Measurements from ENCODE around the gene GRK3. TPM values are rescaled to one million over a fixed set of nuclear protein-coding genes. Genes with fewer than 3 reads are reported as not detected.

The GRK3 gene
- total and polyA plus RNA-seq, 2 donors (not counting 3 experiments of a cell fraction or from before 2014, with no cell fraction given) = 0.68 to 4.4 TPM

- H3K9ac ChIP-seq (replicated peaks; ENCODE audit: extremely low read depth, insufficient read depth, low read length) = no peak overlapping the region
- no peak overlapping the region for H3K27ac ChIP-seq (ENCODE audit: insufficient read depth, low read depth, low read length)
- no peaks in the 10 kb centered on the region for H3K9me1 ChIP-seq (replicated peaks; ENCODE audit: control insufficient read depth, extremely low read depth, insufficient read depth, low read length)
- no peaks in the 10 kb centered on the region for H3K79me2 ChIP-seq (ENCODE audit: control insufficient read depth, insufficient read depth, low read length)
- dilution Hi-C loops (cut with MboI; ENCODE audit: extremely low pct_ligation_motif_present, low sequenced_read_pairs) (no loop called here), intact Hi-C loops (cut with micrococcal nuclease) (no loop called here)
- ChIA-PET CTCF (no interaction called here), POLR2A (no interaction called here)
- BruUV-seq (replicated peaks) = no TSS peak
- TF ChIP-seq POLR2A (IDR thresholded peaks at IDR 0.05; ENCODE audit: low read depth, low read length) = no peak
- no peak overlapping the region for H2AFZ ChIP-seq (ENCODE audit: low read depth, low read length)
- no peaks in the 10 kb centered on the region for H4K20me1 ChIP-seq (replicated peaks; ENCODE audit: control insufficient read depth, extremely low read depth, insufficient read depth, low read length)
- no peak overlapping the region for H3K4me3 ChIP-seq (replicated peaks in 1 of 3; ENCODE audit: insufficient read depth in 1 of 3, low read depth in 1 of 3, low read length in 3 of 3)
- no peaks in the 10 kb centered on the region for H3K36me3 ChIP-seq (ENCODE audit: control insufficient read depth in 2 of 2, extremely low read depth in 1 of 2, insufficient read depth in 2 of 2, low read length in 2 of 2)
- no peaks in the 10 kb centered on the region for H3K9me3 ChIP-seq (replicated peaks; ENCODE audit: control insufficient read depth, insufficient read depth, low read length)
- no peak for FAIRE-seq
- H3K4me2 ChIP-seq (ENCODE audit: insufficient read depth, low read length) = no peak overlapping the region
- no peak for DNase-seq (ENCODE audit: low read depth, low spot score)
- no peaks in the 10 kb centered on the region for H3K27me3 ChIP-seq (ENCODE audit: control insufficient read depth in 2 of 2, insufficient read depth in 2 of 2, low read length in 2 of 2)
- H3K4me1 ChIP-seq (ENCODE audit: control insufficient read depth, extremely low read depth, insufficient read depth, low read length) = no peaks in the 10 kb centered on the region
These were observed 87.0 kb downstream of the GRK3 start for GRCh38 chr22:25651332-25652085.

GRCh38 chr22:25654676-25655075 lies 90.2 kb downstream of the GRK3 start:
- DNase-seq (ENCODE audit: low read depth, low spot score) (no peak), FAIRE-seq (no peak)
- Histone ChIP-seq H3K4me1 (ENCODE audit: control insufficient read depth, extremely low read depth, insufficient read depth, low read length) (no peaks in the 10 kb centered on the region), H3K9me1 (replicated peaks; ENCODE audit: control insufficient read depth, extremely low read depth, insufficient read depth, low read length) (no peaks in the 10 kb centered on the region), H3K4me2 (ENCODE audit: insufficient read depth, low read length) (no peak overlapping the region), H3K79me2 (ENCODE audit: control insufficient read depth, insufficient read depth, low read length) (no peaks in the 10 kb centered on the region), H3K4me3 (replicated peaks in 1 of 3; ENCODE audit: insufficient read depth in 1 of 3, low read depth in 1 of 3, low read length in 3 of 3) (no peak overlapping the region), H3K36me3 (ENCODE audit: control insufficient read depth in 2 of 2, extremely low read depth in 1 of 2, insufficient read depth in 2 of 2, low read length in 2 of 2) (no peaks in the 10 kb centered on the region), H3K9me3 (replicated peaks; ENCODE audit: control insufficient read depth, insufficient read depth, low read length) (no peaks in the 10 kb centered on the region), H4K20me1 (replicated peaks; ENCODE audit: control insufficient read depth, extremely low read depth, insufficient read depth, low read length) (no peaks in the 10 kb centered on the region), H3K27me3 (ENCODE audit: control insufficient read depth in 2 of 2, insufficient read depth in 2 of 2, low read length in 2 of 2) (no peaks in the 10 kb centered on the region), H3K27ac (ENCODE audit: insufficient read depth, low read depth, low read length) (no peak overlapping the region), H2AFZ (ENCODE audit: low read depth, low read length) (no peak overlapping the region), H3K9ac (replicated peaks; ENCODE audit: extremely low read depth, insufficient read depth, low read length) (no peak overlapping the region)
- CTCF ChIA-PET = interaction anchor here (0.8 kb wide), 1 partner anchor 12 kb away, joined by 3 read pairs; no protein-coding TSS in a partner anchor
- POLR2A ChIA-PET = no interaction called here
- no TSS peak for BruUV-seq (replicated peaks)
- TF ChIP-seq FOS (IDR thresholded peaks at IDR 0.05; ENCODE audit: borderline replicate concordance, insufficient read depth, low read length) = no peak
- TF ChIP-seq, protein P1, sequence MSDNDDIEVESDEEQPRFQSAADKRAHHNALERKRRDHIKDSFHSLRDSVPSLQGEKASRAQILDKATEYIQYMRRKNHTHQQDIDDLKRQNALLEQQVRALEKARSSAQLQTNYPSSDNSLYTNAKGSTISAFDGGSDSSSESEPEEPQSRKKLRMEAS (IDR thresholded peaks at IDR 0.05; ENCODE audit: insufficient read depth, insufficient read length) = no peak
- TF ChIP-seq, protein P2, sequence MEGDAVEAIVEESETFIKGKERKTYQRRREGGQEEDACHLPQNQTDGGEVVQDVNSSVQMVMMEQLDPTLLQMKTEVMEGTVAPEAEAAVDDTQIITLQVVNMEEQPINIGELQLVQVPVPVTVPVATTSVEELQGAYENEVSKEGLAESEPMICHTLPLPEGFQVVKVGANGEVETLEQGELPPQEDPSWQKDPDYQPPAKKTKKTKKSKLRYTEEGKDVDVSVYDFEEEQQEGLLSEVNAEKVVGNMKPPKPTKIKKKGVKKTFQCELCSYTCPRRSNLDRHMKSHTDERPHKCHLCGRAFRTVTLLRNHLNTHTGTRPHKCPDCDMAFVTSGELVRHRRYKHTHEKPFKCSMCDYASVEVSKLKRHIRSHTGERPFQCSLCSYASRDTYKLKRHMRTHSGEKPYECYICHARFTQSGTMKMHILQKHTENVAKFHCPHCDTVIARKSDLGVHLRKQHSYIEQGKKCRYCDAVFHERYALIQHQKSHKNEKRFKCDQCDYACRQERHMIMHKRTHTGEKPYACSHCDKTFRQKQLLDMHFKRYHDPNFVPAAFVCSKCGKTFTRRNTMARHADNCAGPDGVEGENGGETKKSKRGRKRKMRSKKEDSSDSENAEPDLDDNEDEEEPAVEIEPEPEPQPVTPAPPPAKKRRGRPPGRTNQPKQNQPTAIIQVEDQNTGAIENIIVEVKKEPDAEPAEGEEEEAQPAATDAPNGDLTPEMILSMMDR (IDR thresholded peaks at IDR 0.05; ENCODE audit: extremely low read depth in 1 of 2, insufficient read depth in 1 of 2, low read depth in 1 of 2, low read length in 2 of 2) = no peak
- TF ChIP-seq EZH2 (IDR thresholded peaks at IDR 0.05; ENCODE audit: borderline replicate concordance, low read depth, low read length, severe bottlenecking) = no peak
- TF ChIP-seq MYC (IDR thresholded peaks at IDR 0.05; ENCODE audit: low read depth, low read length) = no peak
- no peak for TF ChIP-seq GATA2 (IDR thresholded peaks at IDR 0.05; ENCODE audit: insufficient read depth, insufficient read length, low read depth, low read length)
- no peak for TF ChIP-seq JUN (IDR thresholded peaks at IDR 0.05; ENCODE audit: borderline replicate concordance, insufficient read depth, insufficient read length, low read depth)
- no peak for TF ChIP-seq POLR2A (IDR thresholded peaks at IDR 0.05; ENCODE audit: low read depth, low read length)
- TF ChIP-seq POLR2AphosphoS5 (IDR thresholded peaks at IDR 0.05; ENCODE audit: insufficient read depth, low read depth, low read length) = no peak
- dilution Hi-C loops (cut with MboI; ENCODE audit: extremely low pct_ligation_motif_present, low sequenced_read_pairs) = no loop called here
- intact Hi-C loops (cut with micrococcal nuclease) = no loop called here
